HepG2 (cell line): ENCODE results near the gene CHID1. TPM values are rescaled to one million over a fixed set of nuclear protein-coding genes. Genes with fewer than 3 reads are reported as not detected.

Experiments
- polyA plus RNA-seq, 8 experiments: library from polyadenylated mRNA; depleted of rRNA in 3 of 8; stranded (reverse) in 7 of 8; unstranded in 1 of 8; fragments of >200 nt; fragmentation: Illumina TruSeq in 4 of 8; extraction: Trizol in 4 of 8; gene quantifications; 2 replicates each; pipeline versions ENCODE4 v1.2.1 to v1.2.3, GENCODE V29; 2011 to 2016; ENCODE audit warnings: low read depth in 4 of 8, missing spikeins in 1 of 8, mixed read lengths in 1 of 8; ENCODE audit not compliant: insufficient read depth in 1 of 8
- small RNA-seq, 3 experiments: library from RNA; depleted of rRNA; stranded (forward); fragments of <200 nt; gene quantifications; one replicate each; pipeline ENCODE3, GENCODE V24; 2012; ENCODE audit warnings: low read depth in 2 of 3, low replicate concordance in 1 of 3; ENCODE audit not compliant: insufficient read length in 3 of 3, insufficient read depth in 2 of 3
- total RNA-seq, 5 experiments: library from RNA; depleted of rRNA; stranded (reverse); fragments of >200 nt; fragmentation: Illumina TruSeq; extraction: Trizol; gene quantifications; 2 replicates each; pipeline ENCODE4 v1.2.3, GENCODE V29; 2016; ENCODE audit warnings: low read depth in 1 of 5

Gene CHID1
- total and polyA plus RNA-seq, 2 of the 13 experiments (the other 11 are each of a cell fraction or from before 2014, with no cell fraction given) = 65.1 to 93.6 TPM

Small RNA genes within 50 kb of the gene (small RNA-seq; reads per million reads assigned to genes)
- gene RNU6-1025P = 0 reads per million in 3 experiments

Other genes starting within 250 kb of the CHID1 start
- 18.2 and 29.6 TPM in 2 replicates for gene DEAF1, start 215.6 kb downstream of the CHID1 start, total RNA-seq (2016; rRNA removed; fragmentation: Illumina TruSeq; extraction: Trizol)
- gene DEAF1, start 215.6 kb downstream of the CHID1 start, polyA plus RNA-seq (2011; rRNA removed) = 22.3 and 31.6 TPM in 2 replicates
- gene TMEM80, start 215.0 kb downstream of the CHID1 start, total RNA-seq (2016; rRNA removed; fragmentation: Illumina TruSeq; extraction: Trizol) = 2.7 and 5.6 TPM in 2 replicates
- gene TMEM80, start 215.0 kb downstream of the CHID1 start, polyA plus RNA-seq (2011; rRNA removed) = 17.1 and 20.9 TPM in 2 replicates
- gene EPS8L2, start 204.6 kb downstream of the CHID1 start, total RNA-seq (2016; rRNA removed; fragmentation: Illumina TruSeq; extraction: Trizol) = 55.6 and 89.3 TPM in 2 replicates
- gene EPS8L2, start 204.6 kb downstream of the CHID1 start, polyA plus RNA-seq (2011; rRNA removed) = 416 and 597 TPM in 2 replicates
- gene TALDO1, start 163.3 kb downstream of the CHID1 start, total RNA-seq (2016; rRNA removed; fragmentation: Illumina TruSeq; extraction: Trizol) = 240 and 336 TPM in 2 replicates
- 88.1 and 107 TPM in 2 replicates for gene TALDO1, start 163.3 kb downstream of the CHID1 start, polyA plus RNA-seq (2011; rRNA removed)
- 35.8 and 60.5 TPM in 2 replicates for gene GATD1, start 133.3 kb downstream of the CHID1 start, total RNA-seq (2016; rRNA removed; fragmentation: Illumina TruSeq; extraction: Trizol)
- 31.3 and 40.0 TPM in 2 replicates for gene GATD1, start 133.3 kb downstream of the CHID1 start, polyA plus RNA-seq (2011; rRNA removed)
- gene CEND1, start 120.7 kb downstream of the CHID1 start, total RNA-seq (2016; rRNA removed; fragmentation: Illumina TruSeq; extraction: Trizol) = not detected in 2 replicates
- gene CEND1, start 120.7 kb downstream of the CHID1 start, polyA plus RNA-seq (2011; rRNA removed) = not detected in 2 replicates
- gene SLC25A22, start 112.5 kb downstream of the CHID1 start, total RNA-seq (2016; rRNA removed; fragmentation: Illumina TruSeq; extraction: Trizol) = 8.0 and 12.4 TPM in 2 replicates
- 19.2 and 20.5 TPM in 2 replicates for gene SLC25A22, start 112.5 kb downstream of the CHID1 start, polyA plus RNA-seq (2011; rRNA removed)
- 7.9 and 16.0 TPM in 2 replicates for gene PIDD1, start 105.6 kb downstream of the CHID1 start, total RNA-seq (2016; rRNA removed; fragmentation: Illumina TruSeq; extraction: Trizol)
- gene PIDD1, start 105.6 kb downstream of the CHID1 start, polyA plus RNA-seq (2011; rRNA removed) = 14.3 and 17.7 TPM in 2 replicates
- gene RPLP2, start 100.8 kb downstream of the CHID1 start, total RNA-seq (2016; rRNA removed; fragmentation: Illumina TruSeq; extraction: Trizol) = 2,049 and 2,106 TPM in 2 replicates
- gene RPLP2, start 100.8 kb downstream of the CHID1 start, polyA plus RNA-seq (2011; rRNA removed) = 895 and 978 TPM in 2 replicates
- 4.8 and 10.5 TPM in 2 replicates for gene PNPLA2, start 91.9 kb downstream of the CHID1 start, total RNA-seq (2016; rRNA removed; fragmentation: Illumina TruSeq; extraction: Trizol)
- gene PNPLA2, start 91.9 kb downstream of the CHID1 start, polyA plus RNA-seq (2011; rRNA removed) = 43.2 and 58.1 TPM in 2 replicates
- gene CRACR2B, start 82.9 kb downstream of the CHID1 start, total RNA-seq (2016; rRNA removed; fragmentation: Illumina TruSeq; extraction: Trizol) = 8.9 and 14.9 TPM in 2 replicates
- gene CRACR2B, start 82.9 kb downstream of the CHID1 start, polyA plus RNA-seq (2011; rRNA removed) = 21.0 and 27.7 TPM in 2 replicates
- gene CD151, start 77.9 kb downstream of the CHID1 start, total RNA-seq (2016; rRNA removed; fragmentation: Illumina TruSeq; extraction: Trizol) = 54.0 and 125 TPM in 2 replicates
- gene CD151, start 77.9 kb downstream of the CHID1 start, polyA plus RNA-seq (2011; rRNA removed) = 197 and 287 TPM in 2 replicates
- gene POLR2L, start 68.3 kb downstream of the CHID1 start, total RNA-seq (2016; rRNA removed; fragmentation: Illumina TruSeq; extraction: Trizol) = 114 and 146 TPM in 2 replicates
- 104 and 115 TPM in 2 replicates for gene POLR2L, start 68.3 kb downstream of the CHID1 start, polyA plus RNA-seq (2011; rRNA removed)
- gene TSPAN4, start 68.0 kb downstream of the CHID1 start, total RNA-seq (2016; rRNA removed; fragmentation: Illumina TruSeq; extraction: Trizol) = 13.2 and 31.7 TPM in 2 replicates
- gene TSPAN4, start 68.0 kb downstream of the CHID1 start, polyA plus RNA-seq (2011; rRNA removed) = 68.3 and 88.5 TPM in 2 replicates
- 25.7 and 25.9 TPM in 2 replicates for gene AP2A2, start 15.1 kb upstream of the CHID1 start, total RNA-seq (2016; rRNA removed; fragmentation: Illumina TruSeq; extraction: Trizol)
- gene AP2A2, start 15.1 kb upstream of the CHID1 start, polyA plus RNA-seq (2011; rRNA removed) = 74.5 and 75.7 TPM in 2 replicates
- not detected in 2 replicates for gene MUC6, start 125.9 kb upstream of the CHID1 start, total RNA-seq (2016; rRNA removed; fragmentation: Illumina TruSeq; extraction: Trizol)
- not detected in 2 replicates for gene MUC6, start 125.9 kb upstream of the CHID1 start, polyA plus RNA-seq (2011; rRNA removed)
- gene MUC2, start 164.1 kb upstream of the CHID1 start, total RNA-seq (2016; rRNA removed; fragmentation: Illumina TruSeq; extraction: Trizol) = not detected in 2 replicates
- under 0.01 TPM in 1 of 2 replicates, not detected in the other for gene MUC2, start 164.1 kb upstream of the CHID1 start, polyA plus RNA-seq (2011; rRNA removed)
- gene MUC5AC, start 247.1 kb upstream of the CHID1 start, total RNA-seq (2016; rRNA removed; fragmentation: Illumina TruSeq; extraction: Trizol) = not detected in 2 replicates
- under 0.01 TPM in 2 replicates for gene MUC5AC, start 247.1 kb upstream of the CHID1 start, polyA plus RNA-seq (2011; rRNA removed)